Trophoblast cell (in vitro differentiated cells and primary cell): ENCODE measurements around the gene TMEM135.

Experiments
- DNase-seq, 2 donors: peaks; one replicate each; pipeline ENCODE4 v3.0.0-alpha.2; 2016
- H2AFZ ChIP-seq: 2 replicates; pipeline ENCODE4 v1.6.1; 2013; ENCODE audit warnings: low read length, moderate library complexity, mild to moderate bottlenecking; ENCODE audit not compliant: insufficient read depth, poor library complexity
- H2AK5ac ChIP-seq: 2 replicates; pipeline ENCODE4 v1.6.1; 2013; ENCODE audit warnings: mild to moderate bottlenecking, low read length
- H2BK120ac ChIP-seq: 2 replicates; pipeline ENCODE4 v1.6.1; 2013; ENCODE audit warnings: low read length, mild to moderate bottlenecking, moderate library complexity; ENCODE audit not compliant: insufficient read depth, poor library complexity
- H2BK12ac ChIP-seq: 2 replicates; pipeline ENCODE4 v1.6.1; 2013; ENCODE audit warnings: mild to moderate bottlenecking, low read length, moderate library complexity
- H2BK5ac ChIP-seq: 2 replicates; pipeline ENCODE4 v1.6.1; 2013; ENCODE audit warnings: low read length, low read depth, moderate library complexity, mild to moderate bottlenecking; ENCODE audit not compliant: poor library complexity
- H3K14ac ChIP-seq: 2 replicates; pipeline ENCODE4 v1.6.1; 2013; ENCODE audit warnings: mild to moderate bottlenecking, low read length
- H3K18ac ChIP-seq: 2 replicates; pipeline ENCODE4 v1.6.1; 2013; ENCODE audit warnings: mild to moderate bottlenecking, low read length
- H3K23ac ChIP-seq: 2 replicates; pipeline ENCODE4 v1.6.1; 2013; ENCODE audit warnings: low read length
- H3K27ac ChIP-seq: 2 replicates; pipeline ENCODE4 v1.5.1; 2013; ENCODE audit warnings: low read depth, mild to moderate bottlenecking, inconsistent platforms, low read length, moderate library complexity
- H3K27me3 ChIP-seq: 2 replicates; pipeline ENCODE4 v1.6.1; 2013; ENCODE audit warnings: inconsistent platforms, mild to moderate bottlenecking, low read length, moderate library complexity; ENCODE audit not compliant: insufficient read depth
- H3K36me3 ChIP-seq, 2 experiments: 1 replicate in 1 of 2; 2 replicates in 1 of 2; pipeline ENCODE4 v1.6.1; 2013; ENCODE audit warnings: low read length in 2 of 2, mild to moderate bottlenecking in 2 of 2, moderate library complexity in 1 of 2; ENCODE audit not compliant: insufficient read depth in 2 of 2, control insufficient read depth in 1 of 2
- H3K4ac ChIP-seq: 2 replicates; pipeline ENCODE4 v1.6.1; 2013; ENCODE audit warnings: low read depth, mild to moderate bottlenecking, low read length, moderate library complexity
- H3K4me1 ChIP-seq, 2 experiments: 1 replicate in 1 of 2; 2 replicates in 1 of 2; pipeline ENCODE4 v1.6.1; 2013; ENCODE audit warnings: low read length in 2 of 2, mild to moderate bottlenecking in 2 of 2, moderate library complexity in 1 of 2; ENCODE audit not compliant: insufficient read depth in 2 of 2, control insufficient read depth in 1 of 2
- H3K4me2 ChIP-seq: 2 replicates; pipeline ENCODE4 v1.6.1; 2013; ENCODE audit warnings: inconsistent platforms, mild to moderate bottlenecking, low read length, moderate library complexity
- H3K4me3 ChIP-seq: 2 replicates; pipeline ENCODE4 v1.5.1; 2013; ENCODE audit warnings: mild to moderate bottlenecking, low read depth, low read length, inconsistent platforms
- H3K79me1 ChIP-seq: one replicate; pipeline ENCODE4 v1.6.1; 2013; ENCODE audit warnings: low read length
- H3K79me2 ChIP-seq: 2 replicates; pipeline ENCODE4 v1.6.1; 2013; ENCODE audit warnings: low read length, mild to moderate bottlenecking; ENCODE audit not compliant: control insufficient read depth, insufficient read depth, poor library complexity
- H3K9ac ChIP-seq: 2 replicates; pipeline ENCODE4 v1.6.1; 2013; ENCODE audit warnings: mild to moderate bottlenecking, low read length
- H3K9me3 ChIP-seq: 2 replicates; pipeline ENCODE4 v1.6.1; 2013; ENCODE audit warnings: low read depth, mild to moderate bottlenecking, control low read depth, inconsistent platforms, low read length; ENCODE audit not compliant: insufficient read depth
- H4K12ac ChIP-seq: 2 replicates; pipeline ENCODE4 v1.6.1; 2013; ENCODE audit warnings: low read depth, mild to moderate bottlenecking, low read length, moderate library complexity
- H4K8ac ChIP-seq: 2 replicates; pipeline ENCODE4 v1.6.1; 2013; ENCODE audit warnings: low read depth, mild to moderate bottlenecking, low read length, moderate library complexity
- H4K91ac ChIP-seq: one replicate; pipeline ENCODE4 v1.6.1; 2013; ENCODE audit warnings: low read depth, mild to moderate bottlenecking, low read length, moderate library complexity
- WGBS: extraction: QIAGEN DNeasy Blood & Tissue Kit; methylation state at CpG from one replicate; pipeline ENCODE4 v1.1.7; 2013; ENCODE audit warnings: missing lambda C conversion rate; ENCODE audit not compliant: insufficient read length, insufficient coverage; ENCODE audit errors: extremely low coverage; 5-methylcytosine and 5-hydroxymethylcytosine counted together

Gene TMEM135

DNA sequence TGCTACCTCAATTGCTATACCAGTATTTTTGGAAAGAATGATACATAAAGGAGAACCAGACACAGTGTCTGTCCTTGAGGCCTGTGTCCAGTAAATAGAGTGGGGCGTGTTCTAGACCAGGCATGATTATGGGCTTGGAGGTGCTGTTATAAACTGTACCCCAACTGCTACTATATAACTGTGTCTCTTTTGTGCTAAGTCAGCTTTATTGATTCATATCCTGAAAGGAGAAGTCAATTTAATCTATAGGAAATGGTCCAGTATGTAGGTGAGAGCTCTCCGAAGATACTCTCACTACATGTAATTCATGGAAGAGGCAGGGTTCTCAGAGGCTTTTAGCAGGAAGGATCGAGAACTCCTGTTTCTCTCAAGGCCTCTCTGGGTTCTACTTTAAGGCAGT, 334.3 kb downstream of the TMEM135 start:
- peaks cover 4 to 11% of the 10 kb centered on the region in 2 experiments for H3K4me1 ChIP-seq
- no peak overlapping the region for H4K91ac ChIP-seq
- H2BK5ac ChIP-seq = no peak overlapping the region
- H3K14ac ChIP-seq = no peak overlapping the region
- H2AK5ac ChIP-seq = no peak overlapping the region
- H4K12ac ChIP-seq = no peak overlapping the region
- H3K27ac ChIP-seq = no peak overlapping the region
- no peaks in the 10 kb centered on the region for H3K79me2 ChIP-seq
- H2BK12ac ChIP-seq = no peak overlapping the region
- H3K36me3 ChIP-seq = no peaks in the 10 kb centered on the region
- H3K79me1 ChIP-seq = peaks cover 5% of the 10 kb centered on the region
- H3K27me3 ChIP-seq = no peaks in the 10 kb centered on the region
- no peak overlapping the region for H3K9ac ChIP-seq
- H3K9me3 ChIP-seq = no peaks in the 10 kb centered on the region
- H3K4me2 ChIP-seq = no peak overlapping the region
- WGBS = no CpG with 5 or more reads among the region's 3 CpGs
- no peak for DNase-seq
- H3K4ac ChIP-seq = no peak overlapping the region
- no peak overlapping the region for H4K8ac ChIP-seq
- H2AFZ ChIP-seq = no peak overlapping the region
- no peak overlapping the region for H2BK120ac ChIP-seq
- H3K23ac ChIP-seq = no peak overlapping the region
- no peak overlapping the region for H3K4me3 ChIP-seq
- H3K18ac ChIP-seq = no peak overlapping the region
